Sigmoid colon (tissue), 4 donors: ENCODE data around the gene SCG2.

Experiments used
- CTCF ChIP-seq, 4 experiments: fragments of 450-650 bp in 3 of 4; fragments of 200-600 bp in 1 of 4; IDR thresholded peaks; one replicate each; pipeline ENCODE4 v1.5.1; 2016 to 2019; ENCODE audit warnings: antibody characterized with exemption in 4 of 4, mild to moderate bottlenecking in 3 of 4, moderate library complexity in 2 of 4
- EP300 ChIP-seq, 4 donors: sonication (generic); formaldehyde crosslinking; IDR thresholded peaks; one replicate each; pipeline ENCODE4 v1.6.1; 2017; ENCODE audit warnings: antibody characterized with exemption in 4 of 4

GRCh38 chr2:223621901-223622300, 19.7 kb upstream of the SCG2 start:
- TF ChIP-seq CTCF (IDR thresholded peaks at IDR 0.05), result no peak
- TF ChIP-seq EP300 (IDR thresholded peaks at IDR 0.05), result no peak
